ENCODE measurements around the gene HEXA.
A peak's percentile ranks its signal among the peaks of the same experiment; 100 is the strongest.

Gene HEXA

GRCh38 chr15:72361176-72361575, 14.6 kb downstream of the HEXA start:
- no peak for TF ChIP-seq CSDC2 (CRISPR knock-in tag; IDR thresholded peaks at IDR 0.05)
- no peak for TF ChIP-seq PPARA (CRISPR knock-in tag; IDR thresholded peaks at IDR 0.05; ENCODE audit: borderline replicate concordance)
- no peak for TF ChIP-seq ESRRG (CRISPR knock-in tag; IDR thresholded peaks at IDR 0.05)
- no peak for TF ChIP-seq ZNF565 (CRISPR knock-in tag; conservative IDR thresholded peaks at IDR 0.05; ENCODE audit: low read depth)
- no peak for TF ChIP-seq ZNF8 (CRISPR knock-in tag; IDR thresholded peaks at IDR 0.05)
- TF ChIP-seq TSHZ2 (CRISPR knock-in tag; IDR thresholded peaks at IDR 0.05), result no peak
- TF ChIP-seq POU6F1 (CRISPR knock-in tag; IDR thresholded peaks at IDR 0.05; ENCODE audit: borderline replicate concordance, low read depth), result no peak
- TF ChIP-seq SNAI2 (CRISPR knock-in tag; IDR thresholded peaks at IDR 0.05), result no peak
- no peak for TF ChIP-seq ARNTL (CRISPR knock-in tag; IDR thresholded peaks at IDR 0.05; ENCODE audit: borderline replicate concordance, low read depth)
- TF ChIP-seq BACH2 (CRISPR knock-in tag; IDR thresholded peaks at IDR 0.05; ENCODE audit: borderline replicate concordance), result no peak
- TF ChIP-seq CREB5 (CRISPR knock-in tag; IDR thresholded peaks at IDR 0.05; ENCODE audit: low read depth), result no peak
- TF ChIP-seq ZC3H10 (CRISPR knock-in tag; IDR thresholded peaks at IDR 0.05), result no peak
- TF ChIP-seq TOX (CRISPR knock-in tag; IDR thresholded peaks at IDR 0.05; ENCODE audit: borderline replicate concordance), result no peak
- no peak for TF ChIP-seq CSRNP3 (CRISPR knock-in tag; IDR thresholded peaks at IDR 0.05)
- TF ChIP-seq ZFP30 (CRISPR knock-in tag; IDR thresholded peaks at IDR 0.05), result no peak
- no peak for TF ChIP-seq ZNF70 (CRISPR knock-in tag; IDR thresholded peaks at IDR 0.05)
- no peak for TF ChIP-seq ISL1 (CRISPR knock-in tag; IDR thresholded peaks at IDR 0.05)
- no peak for TF ChIP-seq ZFP3 (CRISPR knock-in tag; IDR thresholded peaks at IDR 0.05)
- no peak for ATAC-seq

- TF ChIP-seq TOX (CRISPR knock-in tag; IDR thresholded peaks at IDR 0.05; ENCODE audit: borderline replicate concordance) (no peak), GLIS3 (CRISPR knock-in tag; IDR thresholded peaks at IDR 0.05) (no peak), PATZ1 (CRISPR knock-in tag; IDR thresholded peaks at IDR 0.05; ENCODE audit: borderline replicate concordance) (no peak), CSRNP3 (CRISPR knock-in tag; IDR thresholded peaks at IDR 0.05) (no peak), ZC3H10 (CRISPR knock-in tag; IDR thresholded peaks at IDR 0.05) (no peak), ZNF8 (CRISPR knock-in tag; IDR thresholded peaks at IDR 0.05) (no peak), CSDC2 (CRISPR knock-in tag; IDR thresholded peaks at IDR 0.05) (no peak), ZNF70 (CRISPR knock-in tag; IDR thresholded peaks at IDR 0.05) (no peak), ZFP30 (CRISPR knock-in tag; IDR thresholded peaks at IDR 0.05) (no peak), ARNTL (CRISPR knock-in tag; IDR thresholded peaks at IDR 0.05; ENCODE audit: borderline replicate concordance, low read depth) (no peak), BACH2 (CRISPR knock-in tag; IDR thresholded peaks at IDR 0.05; ENCODE audit: borderline replicate concordance) (no peak), ESRRG (CRISPR knock-in tag; IDR thresholded peaks at IDR 0.05) (no peak), ISL1 (CRISPR knock-in tag; IDR thresholded peaks at IDR 0.05) (no peak), POU6F1 (CRISPR knock-in tag; IDR thresholded peaks at IDR 0.05; ENCODE audit: borderline replicate concordance, low read depth) (no peak)
- ATAC-seq, result peak; percentile 67
Measured at GRCh38 chr15:72358650-72359171, 17.1 kb downstream of the HEXA start.
